ENCODE data around the gene AGPAT1. TPM values are rescaled to one million over a fixed set of nuclear protein-coding genes. Genes with fewer than 3 reads are reported as not detected.

AGPAT1 gene
- total RNA-seq, 1 experiment from 2014 or later, result 55.6 TPM

GRCh38 chr6:32139590-32139989, 36.3 kb downstream of the AGPAT1 start (continued):
- TF ChIP-seq CTCF (IDR thresholded peaks at IDR 0.05 in 2 of 3, conservative IDR thresholded peaks at IDR 0.05 in 1 of 3; ENCODE audit: borderline replicate concordance in 1 of 3, insufficient read depth in 1 of 3, low read depth in 2 of 3, low read length in 2 of 3), result no peak
- TF ChIP-seq MAX (IDR thresholded peaks at IDR 0.05), result no peak
- no peak for TF ChIP-seq JUND (IDR thresholded peaks at IDR 0.05)
- TF ChIP-seq ATF3 (IDR thresholded peaks at IDR 0.05), result no peak
- no peak for TF ChIP-seq SRF (IDR thresholded peaks at IDR 0.05; ENCODE audit: low read depth)
- no peak for TF ChIP-seq ZFX (IDR thresholded peaks at IDR 0.05)
- no peak for TF ChIP-seq FOSL1 (IDR thresholded peaks at IDR 0.05; ENCODE audit: low read depth)

GRCh38 chr6:32137454-32137853, 38.4 kb downstream of the AGPAT1 start:
- Histone ChIP-seq H3K9ac (ENCODE audit: low read length) (no peak overlapping the region), H3K4me1 (ENCODE audit: control insufficient read depth in 1 of 2, insufficient read depth in 2 of 2, low read length in 2 of 2) (no peaks in the 10 kb centered on the region), H3K27ac (ENCODE audit: low read depth, low read length) (no peak overlapping the region), H3K27me3 (ENCODE audit: insufficient read depth, low read length) (no peaks in the 10 kb centered on the region), H3K4me3 (replicated peaks in 1 of 2; ENCODE audit: low read depth in 1 of 2, low read length in 2 of 2) (no peak overlapping the region), H3K4me2 (ENCODE audit: low read length) (no peak overlapping the region), H3K9me2 (ENCODE audit: insufficient read depth) (no peaks in the 10 kb centered on the region), H2AFZ (ENCODE audit: low read depth, low read length, poor library complexity, severe bottlenecking) (no peak overlapping the region), H3K9me3 (ENCODE audit: control insufficient read depth in 1 of 2, insufficient read depth in 1 of 2, low read depth in 1 of 2, low read length in 2 of 2) (no peaks in the 10 kb centered on the region), H3K36me3 (ENCODE audit: control insufficient read depth in 1 of 2, insufficient read depth in 2 of 2, low read length in 2 of 2) (no peaks in the 10 kb centered on the region), H3K79me2 (ENCODE audit: insufficient read depth, low read length) (no peaks in the 10 kb centered on the region), H4K20me1 (ENCODE audit: insufficient read depth) (no peaks in the 10 kb centered on the region)
- ATAC-seq, result no peak
- CTCF ChIA-PET, result no interaction called here
- BruUV-seq (replicated peaks), result no TSS peak
- intact Hi-C loops (cut with micrococcal nuclease), result no loop called here
- no peak for DNase-seq (ENCODE audit: low read depth, low spot score)
- RAD21 ChIA-PET (ENCODE audit: low non-redundant PET in 1 of 2, low total read pairs in 2 of 2, uncharacterized antibody in 2 of 2, unreplicated experiment in 2 of 2), result no interaction called here
- POLR2A ChIA-PET, result no interaction called here
- TF ChIP-seq ATF3 (IDR thresholded peaks at IDR 0.05) (no peak), CTCF (IDR thresholded peaks at IDR 0.05 in 2 of 3, conservative IDR thresholded peaks at IDR 0.05 in 1 of 3; ENCODE audit: borderline replicate concordance in 1 of 3, insufficient read depth in 1 of 3, low read depth in 2 of 3, low read length in 2 of 3) (no peak), RAD21 (IDR thresholded peaks at IDR 0.05; ENCODE audit: low read depth) (no peak), EZH2 (IDR thresholded peaks at IDR 0.05) (no peak), TCF7L2 (IDR thresholded peaks at IDR 0.05; ENCODE audit: borderline replicate concordance, extremely low read depth, insufficient read depth, insufficient read length) (no peak), CBX3 (IDR thresholded peaks at IDR 0.05; ENCODE audit: low read depth) (no peak), EZH2phosphoT487 (IDR thresholded peaks at IDR 0.05; ENCODE audit: borderline replicate concordance) (no peak), ZBTB33 (IDR thresholded peaks at IDR 0.05; ENCODE audit: extremely low read depth, insufficient replicate concordance, low read length) (no peak), ELF1 (IDR thresholded peaks at IDR 0.05; ENCODE audit: borderline replicate concordance, low read depth) (no peak), YY1 (IDR thresholded peaks at IDR 0.05; ENCODE audit: extremely low read depth, insufficient replicate concordance, low read depth, low read length) (no peak), MAX (IDR thresholded peaks at IDR 0.05) (no peak), FOSL1 (IDR thresholded peaks at IDR 0.05; ENCODE audit: low read depth) (no peak), POLR2A (IDR thresholded peaks at IDR 0.05; ENCODE audit: borderline replicate concordance, extremely low read depth, insufficient read depth, insufficient read length) (no peak), POLR2AphosphoS5 (IDR thresholded peaks at IDR 0.05; ENCODE audit: low read depth, low read length) (no peak), SP1 (IDR thresholded peaks at IDR 0.05; ENCODE audit: low read depth) (no peak)

All from HCT116 (cell line).